NCI-H1092 treated with DMSO at 0.1 percent for 48 hours (cell line): ENCODE data around the gene TPP2.
A peak's percentile ranks its signal among the peaks of the same experiment; 100 is the strongest.

Source experiments
- DNase-seq: peaks from one replicate; lab custom pipeline; 2025; lab: John Stamatoyannopoulos, UW

TPP2 gene

GRCh38 chr13:102657630-102658029 lies 60.8 kb downstream of the TPP2 start:
- DNase-seq: no peak

- no peak for DNase-seq
Observed at GRCh38 chr13:102658660-102659059, 61.9 kb downstream of the TPP2 start.

GRCh38 chr13:102659168-102659713 lies 62.5 kb downstream of the TPP2 start:
- no peak for DNase-seq

GRCh38 chr13:102667023-102667422 lies 70.2 kb downstream of the TPP2 start:
- no peak for DNase-seq

- DNase-seq: no peak
Observed at GRCh38 chr13:102667911-102668310, 71.1 kb downstream of the TPP2 start.

GRCh38 chr13:102670130-102670529 lies 73.3 kb downstream of the TPP2 start:
- no peak for DNase-seq

- no peak for DNase-seq
Observed at GRCh38 chr13:102675115-102675514, 78.3 kb downstream of the TPP2 start.

- DNase-seq: peak; percentile 19
Observed at GRCh38 chr13:102677122-102677521, 80.3 kb downstream of the TPP2 start.

- DNase-seq: peak; percentile 13
Observed at GRCh38 chr13:102678339-102679107, 81.7 kb downstream of the TPP2 start.

- DNase-seq: no peak
Observed at GRCh38 chr13:102679449-102680132, 82.8 kb downstream of the TPP2 start.

GRCh38 chr13:102680133-102680717 lies 83.4 kb downstream of the TPP2 start:
- DNase-seq: no peak

- DNase-seq: no peak
Observed at GRCh38 chr13:102680842-102681740, 84.3 kb downstream of the TPP2 start.

- no peak for DNase-seq
Observed at GRCh38 chr13:102682211-102682610, 85.4 kb downstream of the TPP2 start.

GRCh38 chr13:102682727-102683126 lies 85.9 kb downstream of the TPP2 start:
- no peak for DNase-seq

- DNase-seq: no peak
Observed at GRCh38 chr13:102683637-102684036, 86.9 kb downstream of the TPP2 start.

GRCh38 chr13:102686024-102686423 lies 89.2 kb downstream of the TPP2 start:
- no peak for DNase-seq

GRCh38 chr13:102687520-102687919 lies 90.7 kb downstream of the TPP2 start:
- DNase-seq: no peak

- no peak for DNase-seq
Observed at GRCh38 chr13:102688306-102688973, 91.7 kb downstream of the TPP2 start.

GRCh38 chr13:102690883-102691282 lies 94.1 kb downstream of the TPP2 start:
- no peak for DNase-seq

GRCh38 chr13:102692491-102692826 lies 95.7 kb downstream of the TPP2 start:
- DNase-seq: no peak

GRCh38 chr13:102693250-102693649 lies 96.5 kb downstream of the TPP2 start:
- DNase-seq: no peak
